Neutrophil (primary cell): ENCODE results near the gene TPK1.

Experiments used
- H3K27ac ChIP-seq: fragments of 200-600 bp; sonication (generic); 2 replicates; pipeline ENCODE4 v1.5.1; 2016; ENCODE audit warnings: mild to moderate bottlenecking, moderate library complexity
- H3K27me3 ChIP-seq: fragments of 200-600 bp; sonication (generic); 2 replicates; pipeline ENCODE4 v1.6.0; 2016; ENCODE audit warnings: mild to moderate bottlenecking
- H3K36me3 ChIP-seq: fragments of 200-600 bp; sonication (generic); 2 replicates; pipeline ENCODE4 v1.5.1; 2017
- H3K4me1 ChIP-seq, 2 experiments: fragments of 200-600 bp in 1 of 2; sonication (generic) in 1 of 2; 1 replicate in 1 of 2; 2 replicates in 1 of 2; pipeline versions ENCODE4 v1.5.1 to v1.6.1; 2013 to 2016; ENCODE audit warnings: low read depth in 1 of 2, low read length in 1 of 2, mild to moderate bottlenecking in 1 of 2, moderate library complexity in 1 of 2; ENCODE audit not compliant: control insufficient read depth in 1 of 2, insufficient read depth in 1 of 2
- H3K4me3 ChIP-seq, 2 experiments: fragments of 200-600 bp in 1 of 2; sonication (generic) in 1 of 2; 1 replicate in 1 of 2; 2 replicates in 1 of 2; pipeline ENCODE4 v1.5.1; 2013 to 2016; ENCODE audit warnings: low read depth in 1 of 2, low read length in 1 of 2, mild to moderate bottlenecking in 1 of 2, moderate library complexity in 1 of 2
- H3K9me3 ChIP-seq: fragments of 200-600 bp; sonication (generic); 2 replicates; pipeline ENCODE4 v1.5.1; 2016
- CTCF ChIP-seq: fragments of 200-600 bp; sonication (generic); IDR thresholded peaks from 2 replicates; pipeline ENCODE4 v1.5.1; 2016; ENCODE audit warnings: antibody characterized with exemption

Gene TPK1

GRCh38 chr7:144407266-144407931 lies 428.5 kb downstream of the TPK1 start:
- Histone ChIP-seq H3K4me3 (no peak overlapping the region), H3K4me1 (no peaks in the 10 kb centered on the region), H3K9me3 (no peaks in the 10 kb centered on the region), H3K36me3 (no peaks in the 10 kb centered on the region), H3K27ac (no peak overlapping the region), H3K27me3 (peaks cover 70% of the 10 kb centered on the region)
- no peak for TF ChIP-seq CTCF

GRCh38 chr7:144404946-144405345 lies 430.9 kb downstream of the TPK1 start:
- TF ChIP-seq CTCF, result no peak
- H3K36me3 ChIP-seq, result no peaks in the 10 kb centered on the region
- H3K27me3 ChIP-seq, result peaks cover 45% of the 10 kb centered on the region
- no peak overlapping the region for H3K4me3 ChIP-seq
- no peak overlapping the region for H3K27ac ChIP-seq
- H3K4me1 ChIP-seq, result no peaks in the 10 kb centered on the region
- no peaks in the 10 kb centered on the region for H3K9me3 ChIP-seq

DNA sequence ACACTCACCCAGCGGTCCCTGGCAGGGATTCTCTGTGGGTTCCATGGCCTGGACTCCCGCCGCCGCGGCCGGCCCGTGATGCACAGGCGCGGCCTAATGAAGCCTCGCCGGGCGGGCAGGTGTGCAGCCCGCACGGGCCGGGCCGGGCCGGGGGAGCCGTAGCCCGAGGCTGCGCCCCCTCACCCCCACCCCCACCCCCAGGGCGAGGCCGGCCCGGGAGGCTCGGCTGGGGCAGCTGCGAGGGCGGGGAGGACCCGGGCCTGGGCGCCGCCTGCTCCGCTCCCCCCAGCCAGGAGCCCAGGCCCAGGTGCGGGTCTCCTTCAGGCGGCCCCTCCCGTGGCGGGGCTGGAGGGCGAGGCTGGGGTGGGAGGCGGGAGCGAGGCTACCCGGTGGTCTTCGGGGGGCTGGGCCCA lies 432.2 kb downstream of the TPK1 start, which contains the start of gene NOBOX:
TSS of gene NOBOX (minus strand) at position 45 of the 413 bp plus-strand sequence.
- no peaks in the 10 kb centered on the region for H3K9me3 ChIP-seq
- peaks cover 39% of the 10 kb centered on the region for H3K27me3 ChIP-seq
- no peak for TF ChIP-seq CTCF
- no peaks in the 10 kb centered on the region for H3K36me3 ChIP-seq
- no peak within 1 kb of the TSS for H3K4me3 ChIP-seq
- H3K27ac ChIP-seq, result no peak within 1 kb of the TSS
- no peaks in the 10 kb centered on the region for H3K4me1 ChIP-seq

- no peak for TF ChIP-seq CTCF
- peaks cover 38% of the 10 kb centered on the region for H3K27me3 ChIP-seq
These were observed 432.8 kb downstream of the TPK1 start for GRCh38 chr7:144403102-144403501.

More at GRCh38 chr7:144403102-144403501, 432.8 kb downstream of the TPK1 start:
- H3K27ac ChIP-seq, result no peak overlapping the region
- no peaks in the 10 kb centered on the region for H3K4me1 ChIP-seq
- no peaks in the 10 kb centered on the region for H3K9me3 ChIP-seq
- H3K4me3 ChIP-seq, result no peak overlapping the region
- H3K36me3 ChIP-seq, result no peaks in the 10 kb centered on the region
